Thyroid gland (tissue), 4 donors: ENCODE results near the gene BRWD1.

ENCODE experiments used
- POLR2A ChIP-seq, 2 donors: fragments of 450-650 bp; IDR thresholded peaks; one replicate each; pipeline ENCODE4 v1.6.1; 2017; ENCODE audit warnings: antibody characterized with exemption in 2 of 2, mild to moderate bottlenecking in 2 of 2, moderate library complexity in 1 of 2
- TF ChIP-seq, protein P1 (sequence below), 6 experiments: fragments of 200-600 bp in 3 of 6; fragments of 450-650 bp in 3 of 6; sonication (generic) in 3 of 6; IDR thresholded peaks; one replicate each; pipeline ENCODE4 v1.5.1; 2016 to 2019; ENCODE audit warnings: antibody characterized with exemption in 6 of 6, mild to moderate bottlenecking in 2 of 6, inconsistent platforms in 1 of 6, moderate library complexity in 1 of 6

DNA sequence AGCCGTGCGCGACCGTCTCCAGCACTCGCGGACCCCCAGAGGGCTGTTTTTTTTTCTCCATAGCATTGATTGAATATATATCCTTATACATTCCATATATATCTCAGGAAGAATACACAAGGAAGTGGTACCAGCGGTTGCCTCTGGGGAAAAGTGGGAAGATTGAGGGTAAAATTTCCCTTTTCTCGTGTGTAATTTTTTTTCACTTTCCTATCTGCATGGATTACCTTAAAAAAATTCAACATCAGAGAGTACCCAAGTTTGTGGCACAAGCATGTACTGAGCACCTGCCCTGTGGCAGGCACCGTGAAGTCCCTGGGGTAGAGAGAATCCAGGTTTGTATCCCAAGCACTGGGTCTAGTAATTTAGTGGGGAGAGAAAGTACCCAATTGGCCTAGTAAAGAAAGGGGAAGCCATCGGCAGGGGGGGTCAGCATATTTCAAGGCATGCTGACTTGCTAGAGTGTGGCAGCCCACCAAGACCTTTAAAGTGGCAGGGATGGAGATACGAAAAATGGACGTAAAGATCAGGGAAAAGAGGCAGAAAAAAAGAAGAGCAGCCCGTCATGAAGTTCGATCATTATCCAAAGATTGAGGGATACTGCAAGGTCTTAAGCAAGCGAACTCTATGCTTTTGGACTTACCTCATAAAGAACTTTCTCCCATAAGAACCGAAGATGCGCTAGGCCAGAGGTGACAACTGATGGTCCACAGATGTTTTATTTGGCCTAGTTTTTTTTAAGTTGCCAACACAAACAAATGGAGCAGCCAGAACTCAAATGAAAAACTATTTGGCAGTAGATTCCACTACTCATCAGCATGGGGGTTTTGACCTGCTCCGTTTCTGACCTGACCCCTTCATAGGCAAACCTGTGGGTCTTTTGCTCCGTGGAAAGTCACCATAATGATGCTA is 36.9 kb upstream of the BRWD1 start:
- TF ChIP-seq, protein P1, sequence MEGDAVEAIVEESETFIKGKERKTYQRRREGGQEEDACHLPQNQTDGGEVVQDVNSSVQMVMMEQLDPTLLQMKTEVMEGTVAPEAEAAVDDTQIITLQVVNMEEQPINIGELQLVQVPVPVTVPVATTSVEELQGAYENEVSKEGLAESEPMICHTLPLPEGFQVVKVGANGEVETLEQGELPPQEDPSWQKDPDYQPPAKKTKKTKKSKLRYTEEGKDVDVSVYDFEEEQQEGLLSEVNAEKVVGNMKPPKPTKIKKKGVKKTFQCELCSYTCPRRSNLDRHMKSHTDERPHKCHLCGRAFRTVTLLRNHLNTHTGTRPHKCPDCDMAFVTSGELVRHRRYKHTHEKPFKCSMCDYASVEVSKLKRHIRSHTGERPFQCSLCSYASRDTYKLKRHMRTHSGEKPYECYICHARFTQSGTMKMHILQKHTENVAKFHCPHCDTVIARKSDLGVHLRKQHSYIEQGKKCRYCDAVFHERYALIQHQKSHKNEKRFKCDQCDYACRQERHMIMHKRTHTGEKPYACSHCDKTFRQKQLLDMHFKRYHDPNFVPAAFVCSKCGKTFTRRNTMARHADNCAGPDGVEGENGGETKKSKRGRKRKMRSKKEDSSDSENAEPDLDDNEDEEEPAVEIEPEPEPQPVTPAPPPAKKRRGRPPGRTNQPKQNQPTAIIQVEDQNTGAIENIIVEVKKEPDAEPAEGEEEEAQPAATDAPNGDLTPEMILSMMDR (IDR thresholded peaks at IDR 0.05), result no peak
- TF ChIP-seq POLR2A (IDR thresholded peaks at IDR 0.05), result no peak
